Hepatocyte (in vitro differentiated cells): ENCODE measurements around the gene ZBTB16. TPM values are rescaled to one million over a fixed set of nuclear protein-coding genes. Genes with fewer than 3 reads are reported as not detected.
A peak's percentile ranks its signal among the peaks of the same experiment; 100 is the strongest.

Experiments used
- DNase-seq: peaks from one replicate; pipeline ENCODE4 v3.0.0-alpha.2; 2016; ENCODE audit warnings: low spot score
- H2AFZ ChIP-seq: fragments of 200-600 bp; sonication (generic); 2 replicates; pipeline ENCODE4 v1.6.0; 2016; ENCODE audit warnings: antibody characterized with exemption, mild to moderate bottlenecking
- H3K27ac ChIP-seq: fragments of 200-600 bp; sonication (generic); 2 replicates; pipeline ENCODE4 v1.5.1; 2016; ENCODE audit warnings: mild to moderate bottlenecking
- H3K27me3 ChIP-seq: fragments of 200-600 bp; sonication (generic); 2 replicates; pipeline ENCODE4 v1.6.1; 2016
- H3K36me3 ChIP-seq: fragments of 200-600 bp; sonication (generic); replicated peaks from 2 replicates; pipeline ENCODE4 v1.5.1; 2016; ENCODE audit warnings: low read depth; ENCODE audit not compliant: insufficient read depth
- H3K4me1 ChIP-seq: fragments of 200-600 bp; sonication (generic); 2 replicates; pipeline ENCODE4 v1.5.1; 2016; ENCODE audit warnings: mild to moderate bottlenecking, moderate library complexity; ENCODE audit not compliant: insufficient read depth
- H3K4me2 ChIP-seq: fragments of 200-600 bp; sonication (generic); 2 replicates; pipeline ENCODE4 v1.6.0; 2016
- H3K4me3 ChIP-seq: fragments of 200-600 bp; sonication (generic); 2 replicates; pipeline ENCODE4 v1.5.1; 2016; ENCODE audit warnings: mild to moderate bottlenecking
- H3K79me2 ChIP-seq: fragments of 200-600 bp; sonication (generic); 2 replicates; pipeline ENCODE4 v1.6.0; 2017; ENCODE audit warnings: mild to moderate bottlenecking
- H3K9me2 ChIP-seq: fragments of 200-600 bp; sonication (generic); replicated peaks from 2 replicates; pipeline ENCODE4 v1.6.0; 2017; ENCODE audit warnings: mild to moderate bottlenecking; ENCODE audit not compliant: insufficient read depth
- H3K9me3 ChIP-seq: fragments of 200-600 bp; sonication (generic); 2 replicates; pipeline ENCODE4 v1.5.1; 2016; ENCODE audit warnings: low read depth, mild to moderate bottlenecking
- H4K20me1 ChIP-seq: fragments of 200-600 bp; sonication (generic); 2 replicates; pipeline ENCODE4 v1.6.0; 2016; ENCODE audit warnings: mild to moderate bottlenecking; ENCODE audit not compliant: insufficient read depth, poor library complexity, severe bottlenecking
- CTCF ChIP-seq: fragments of 200-600 bp; sonication (generic); IDR thresholded peaks from 2 replicates; pipeline ENCODE4 v1.5.1; 2016; ENCODE audit warnings: antibody characterized with exemption, mild to moderate bottlenecking; ENCODE audit not compliant: poor library complexity
- EZH2 ChIP-seq: fragments of 200-600 bp; sonication (generic); IDR thresholded peaks from 2 replicates; pipeline ENCODE4 v1.6.1; 2016; ENCODE audit warnings: antibody characterized with exemption, mild to moderate bottlenecking, borderline replicate concordance
- EZH2phosphoT487 ChIP-seq: fragments of 200-600 bp; sonication (generic); IDR thresholded peaks from one replicate; pipeline ENCODE4 v1.6.1; 2018; ENCODE audit warnings: antibody characterized with exemption, mild to moderate bottlenecking, low read depth, moderate library complexity; ENCODE audit not compliant: unreplicated experiment, severe bottlenecking
- WGBS: methylation state at CpG from one replicate; pipeline ENCODE4 v1.1.6; 2016; ENCODE audit warnings: low lambda C conversion rate; ENCODE audit errors: missing lambda C conversion rate; 5-methylcytosine and 5-hydroxymethylcytosine counted together
- polyA plus RNA-seq: library from polyadenylated mRNA; unstranded; fragments of >200 nt; fragmentation: Nextera tagmentation; extraction: Ambion mirVana; gene quantifications from 2 replicates; pipeline ENCODE4 v1.2.1, GENCODE V29; 2016
- total RNA-seq: library from RNA; depleted of rRNA; stranded (reverse); fragments of >200 nt; gene quantifications from 2 replicates; pipeline ENCODE4 v1.2.3, GENCODE V29; 2014

Gene ZBTB16
- total and polyA plus RNA-seq, 2 experiments from 2014 or later: 30.1 to 52.3 TPM

DNA sequence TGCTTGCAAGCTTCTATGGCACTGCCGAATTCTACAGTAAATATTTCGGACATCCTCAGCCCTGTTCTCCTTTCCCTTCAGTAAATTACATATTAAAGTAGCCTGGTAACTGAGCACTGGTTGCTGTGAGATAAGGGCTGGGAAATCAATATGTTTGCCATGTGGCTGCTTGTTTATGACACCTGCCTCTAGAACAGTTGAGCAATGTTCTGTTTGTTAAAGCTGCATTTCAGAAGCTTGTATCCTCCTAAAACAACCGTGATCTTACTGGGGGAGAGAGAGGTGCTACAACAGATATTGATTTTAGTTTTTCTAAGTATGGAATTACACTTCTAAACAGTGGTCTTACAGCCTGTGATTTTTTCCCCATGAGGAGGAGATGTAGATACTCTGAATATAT is 39.4 kb downstream of the ZBTB16 start:
- no peaks in the 10 kb centered on the region for H3K9me3 ChIP-seq
- no peak overlapping the region for H2AFZ ChIP-seq
- TF ChIP-seq CTCF: no peak
- TF ChIP-seq EZH2phosphoT487: no peak
- TF ChIP-seq EZH2: no peak
- H4K20me1 ChIP-seq: peaks cover 9% of the 10 kb centered on the region
- H3K9me2 ChIP-seq: no peaks in the 10 kb centered on the region
- DNase-seq: no peak
- no peak overlapping the region for H3K4me3 ChIP-seq
- 53% methylated on average over 3 of the region's 3 CpGs for WGBS
- no peaks in the 10 kb centered on the region for H3K27me3 ChIP-seq
- H3K4me2 ChIP-seq: peak overlapping the region; percentile 66
- H3K79me2 ChIP-seq: peaks cover 73% of the 10 kb centered on the region
- peaks cover 44% of the 10 kb centered on the region for H3K4me1 ChIP-seq
- H3K27ac ChIP-seq: peak overlapping the region; percentile 65
- H3K36me3 ChIP-seq: no peaks in the 10 kb centered on the region

DNA sequence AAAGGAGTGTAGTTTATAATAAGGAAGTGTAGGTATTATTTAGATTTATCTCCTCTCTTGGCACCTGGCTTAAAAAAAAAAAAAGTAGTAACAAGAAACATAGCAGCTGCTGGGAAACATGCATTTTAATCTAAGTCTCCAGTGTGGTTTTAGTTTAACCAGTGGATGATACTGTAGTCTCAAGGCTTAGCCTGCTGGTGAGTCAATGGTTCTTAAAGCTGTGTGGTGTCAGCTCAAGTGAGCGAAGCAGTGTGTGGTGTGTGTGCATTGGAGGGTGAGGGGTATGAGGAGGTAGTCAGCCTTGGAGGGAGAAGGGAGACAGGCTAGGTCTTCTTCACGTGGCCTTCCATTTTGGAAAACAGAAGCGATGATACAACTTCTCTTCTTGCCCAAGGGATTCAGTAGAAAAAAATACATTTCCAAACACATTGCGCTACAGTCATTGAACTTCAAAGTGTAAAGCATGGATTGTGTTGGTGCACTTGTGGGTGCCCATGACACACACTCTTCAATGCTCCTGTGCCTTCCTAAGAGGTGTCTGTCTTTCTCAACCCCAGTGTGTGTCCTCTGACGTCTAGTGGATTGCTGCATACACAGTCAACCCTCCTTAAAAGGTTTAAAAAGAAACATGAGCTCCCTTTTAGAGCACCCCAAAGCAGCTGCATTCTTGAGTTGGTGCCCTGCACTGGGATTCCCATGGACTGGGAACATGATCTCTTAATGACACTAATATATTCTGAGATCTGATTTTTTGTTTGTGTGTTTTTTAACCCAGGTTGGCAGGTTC is 40.1 kb downstream of the ZBTB16 start:
- WGBS: 55% methylated on average over 5 of the region's 5 CpGs
- H3K27ac ChIP-seq: peak overlapping the region; percentile 65
- H3K36me3 ChIP-seq: no peaks in the 10 kb centered on the region
- H3K79me2 ChIP-seq: peaks cover 75% of the 10 kb centered on the region
- TF ChIP-seq EZH2phosphoT487: no peak
- no peak for TF ChIP-seq EZH2
- TF ChIP-seq CTCF: no peak
- no peaks in the 10 kb centered on the region for H3K9me2 ChIP-seq
- no peaks in the 10 kb centered on the region for H3K27me3 ChIP-seq
- H3K9me3 ChIP-seq: no peaks in the 10 kb centered on the region
- H3K4me1 ChIP-seq: peaks cover 50% of the 10 kb centered on the region
- peak; percentile 59 for DNase-seq
- no peak overlapping the region for H2AFZ ChIP-seq
- no peak overlapping the region for H3K4me3 ChIP-seq
- peaks cover 9% of the 10 kb centered on the region for H4K20me1 ChIP-seq
- H3K4me2 ChIP-seq: peak overlapping the region; percentile 66

GRCh38 chr11:114102993-114103896 is 43.7 kb downstream of the ZBTB16 start:
- peaks cover 82% of the 10 kb centered on the region for H3K79me2 ChIP-seq
- no peak overlapping the region for H3K27ac ChIP-seq
- no peaks in the 10 kb centered on the region for H3K9me3 ChIP-seq
- peaks cover 3% of the 10 kb centered on the region for H4K20me1 ChIP-seq
- TF ChIP-seq CTCF: no peak
- TF ChIP-seq EZH2phosphoT487: no peak
- no peak for TF ChIP-seq EZH2
- H3K4me1 ChIP-seq: peaks cover 36% of the 10 kb centered on the region
- no peak overlapping the region for H3K4me3 ChIP-seq
- DNase-seq: no peak
- no peaks in the 10 kb centered on the region for H3K27me3 ChIP-seq
- H3K4me2 ChIP-seq: no peak overlapping the region
- no peaks in the 10 kb centered on the region for H3K9me2 ChIP-seq
- H2AFZ ChIP-seq: no peak overlapping the region
- no peaks in the 10 kb centered on the region for H3K36me3 ChIP-seq
- 59% methylated on average over 13 of the region's 13 CpGs for WGBS
